ENCODE measurements around the gene LASP1NB.

LASP1NB gene

DNA sequence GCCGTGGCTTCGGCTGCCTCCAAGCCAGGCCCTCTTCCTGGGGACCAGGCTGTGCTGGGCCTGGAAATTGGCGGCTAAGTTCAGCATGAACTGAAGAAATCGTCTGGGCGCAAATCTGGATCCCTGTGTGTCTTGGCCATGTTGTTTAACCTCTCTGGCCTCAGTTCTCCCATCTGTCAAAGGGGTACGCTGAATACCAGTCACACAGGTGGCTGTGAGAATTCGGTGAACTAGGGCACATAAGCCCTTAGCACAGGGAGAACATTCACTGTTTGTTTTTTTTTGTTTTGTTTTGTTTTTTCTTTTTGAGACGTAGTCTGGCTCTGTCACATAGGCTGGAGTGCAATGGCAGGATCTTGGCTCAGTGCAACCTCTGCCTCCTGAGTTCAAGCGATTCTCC, 36.6 kb upstream of the LASP1NB start:
- Histone ChIP-seq H3K27me3 (ENCODE audit: control insufficient read depth in 4 of 4, insufficient read depth in 4 of 4, low read length in 3 of 4) (no peaks in the 10 kb centered on the region), H3K36me3 (ENCODE audit: control insufficient read depth in 4 of 4, insufficient read depth in 3 of 4, low read depth in 1 of 4, low read length in 3 of 4) (peaks cover 7 to 19% (median 14%) of the 10 kb centered on the region in 4 donors), H3K9me3 (ENCODE audit: control insufficient read depth in 4 of 4, low read length in 3 of 4) (no peaks in the 10 kb centered on the region), H3K9ac (ENCODE audit: low read depth in 1 of 2, low read length in 2 of 2) (no peak overlapping the region), H3K4me1 (ENCODE audit: control insufficient read depth in 4 of 4, insufficient read depth in 4 of 4, low read length in 3 of 4) (peaks cover 31 to 57% (median 47%) of the 10 kb centered on the region in 4 donors), H3K27ac (ENCODE audit: low read depth in 1 of 2, low read length in 2 of 2) (no peak overlapping the region), H3K4me3 (ENCODE audit: low read depth in 1 of 3, low read length in 3 of 3) (no peak overlapping the region)
- WGBS = 87% methylated on average over 9 of the region's 9 CpGs
- no peak for DNase-seq (ENCODE audit: low spot score)
- TF ChIP-seq RAD21 (IDR thresholded peaks at IDR 0.05) (no peak), HNF4G (IDR thresholded peaks at IDR 0.05) (no peak), FOXA1 (IDR thresholded peaks at IDR 0.05) (no peak), NR2F2 (IDR thresholded peaks at IDR 0.05) (no peak), EGR1 (IDR thresholded peaks at IDR 0.05; ENCODE audit: low read depth in 2 of 2) (no peak)
- TF ChIP-seq, protein P1, sequence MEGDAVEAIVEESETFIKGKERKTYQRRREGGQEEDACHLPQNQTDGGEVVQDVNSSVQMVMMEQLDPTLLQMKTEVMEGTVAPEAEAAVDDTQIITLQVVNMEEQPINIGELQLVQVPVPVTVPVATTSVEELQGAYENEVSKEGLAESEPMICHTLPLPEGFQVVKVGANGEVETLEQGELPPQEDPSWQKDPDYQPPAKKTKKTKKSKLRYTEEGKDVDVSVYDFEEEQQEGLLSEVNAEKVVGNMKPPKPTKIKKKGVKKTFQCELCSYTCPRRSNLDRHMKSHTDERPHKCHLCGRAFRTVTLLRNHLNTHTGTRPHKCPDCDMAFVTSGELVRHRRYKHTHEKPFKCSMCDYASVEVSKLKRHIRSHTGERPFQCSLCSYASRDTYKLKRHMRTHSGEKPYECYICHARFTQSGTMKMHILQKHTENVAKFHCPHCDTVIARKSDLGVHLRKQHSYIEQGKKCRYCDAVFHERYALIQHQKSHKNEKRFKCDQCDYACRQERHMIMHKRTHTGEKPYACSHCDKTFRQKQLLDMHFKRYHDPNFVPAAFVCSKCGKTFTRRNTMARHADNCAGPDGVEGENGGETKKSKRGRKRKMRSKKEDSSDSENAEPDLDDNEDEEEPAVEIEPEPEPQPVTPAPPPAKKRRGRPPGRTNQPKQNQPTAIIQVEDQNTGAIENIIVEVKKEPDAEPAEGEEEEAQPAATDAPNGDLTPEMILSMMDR (IDR thresholded peaks at IDR 0.05; ENCODE audit: low read depth, low read length, missing input control) = no peak
- TF ChIP-seq, protein P2, sequence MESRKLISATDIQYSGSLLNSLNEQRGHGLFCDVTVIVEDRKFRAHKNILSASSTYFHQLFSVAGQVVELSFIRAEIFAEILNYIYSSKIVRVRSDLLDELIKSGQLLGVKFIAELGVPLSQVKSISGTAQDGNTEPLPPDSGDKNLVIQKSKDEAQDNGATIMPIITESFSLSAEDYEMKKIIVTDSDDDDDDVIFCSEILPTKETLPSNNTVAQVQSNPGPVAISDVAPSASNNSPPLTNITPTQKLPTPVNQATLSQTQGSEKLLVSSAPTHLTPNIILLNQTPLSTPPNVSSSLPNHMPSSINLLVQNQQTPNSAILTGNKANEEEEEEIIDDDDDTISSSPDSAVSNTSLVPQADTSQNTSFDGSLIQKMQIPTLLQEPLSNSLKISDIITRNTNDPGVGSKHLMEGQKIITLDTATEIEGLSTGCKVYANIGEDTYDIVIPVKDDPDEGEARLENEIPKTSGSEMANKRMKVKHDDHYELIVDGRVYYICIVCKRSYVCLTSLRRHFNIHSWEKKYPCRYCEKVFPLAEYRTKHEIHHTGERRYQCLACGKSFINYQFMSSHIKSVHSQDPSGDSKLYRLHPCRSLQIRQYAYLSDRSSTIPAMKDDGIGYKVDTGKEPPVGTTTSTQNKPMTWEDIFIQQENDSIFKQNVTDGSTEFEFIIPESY (IDR thresholded peaks at IDR 0.05) = no peak
- TF ChIP-seq, protein P3, sequence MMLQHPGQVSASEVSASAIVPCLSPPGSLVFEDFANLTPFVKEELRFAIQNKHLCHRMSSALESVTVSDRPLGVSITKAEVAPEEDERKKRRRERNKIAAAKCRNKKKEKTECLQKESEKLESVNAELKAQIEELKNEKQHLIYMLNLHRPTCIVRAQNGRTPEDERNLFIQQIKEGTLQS (IDR thresholded peaks at IDR 0.05) = no peak

DNA sequence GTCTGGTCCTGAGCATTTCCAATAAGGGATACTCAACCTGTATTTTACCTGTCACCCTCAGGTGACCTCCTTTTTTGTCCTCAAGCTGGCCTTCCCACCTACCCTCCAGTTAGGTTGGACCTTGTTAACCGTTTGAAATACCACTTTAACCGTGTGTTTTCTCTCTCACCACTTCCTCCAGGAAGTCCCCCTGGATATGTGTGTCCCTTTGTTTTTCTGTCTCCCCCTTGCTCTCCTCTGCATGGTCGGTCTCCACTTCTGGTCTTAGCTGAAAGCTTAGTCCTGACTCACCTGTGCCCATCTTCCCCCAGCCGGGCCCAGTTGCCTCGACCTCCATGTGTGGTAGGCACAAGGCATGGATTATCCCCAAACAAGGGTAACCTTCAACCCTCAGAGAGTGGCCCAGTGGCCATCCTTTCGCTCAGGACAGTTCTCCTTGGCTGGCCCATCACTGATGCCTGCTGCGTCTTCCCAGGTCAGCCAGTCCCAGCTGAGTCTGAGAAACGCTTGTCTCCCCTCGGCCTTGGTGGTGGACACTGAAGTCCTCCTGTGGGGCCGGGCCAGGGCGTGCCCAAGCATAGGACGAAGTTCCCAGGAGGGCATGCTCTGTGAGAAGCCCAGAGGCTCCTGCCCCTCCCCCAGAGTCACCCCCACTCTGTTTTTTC, 35.5 kb upstream of the LASP1NB start:
- Histone ChIP-seq H3K9me3 (ENCODE audit: control insufficient read depth in 4 of 4, low read length in 3 of 4) (no peaks in the 10 kb centered on the region), H3K4me3 (ENCODE audit: low read depth in 1 of 3, low read length in 3 of 3) (no peak overlapping the region), H3K36me3 (ENCODE audit: control insufficient read depth in 4 of 4, insufficient read depth in 3 of 4, low read depth in 1 of 4, low read length in 3 of 4) (peaks cover 7 to 19% (median 14%) of the 10 kb centered on the region in 4 donors), H3K4me1 (ENCODE audit: control insufficient read depth in 4 of 4, insufficient read depth in 4 of 4, low read length in 3 of 4) (peaks cover 28 to 57% (median 45%) of the 10 kb centered on the region in 4 donors), H3K27ac (ENCODE audit: low read depth in 1 of 2, low read length in 2 of 2) (no peak overlapping the region), H3K27me3 (ENCODE audit: control insufficient read depth in 4 of 4, insufficient read depth in 4 of 4, low read length in 3 of 4) (no peaks in the 10 kb centered on the region), H3K9ac (ENCODE audit: low read depth in 1 of 2, low read length in 2 of 2) (no peak overlapping the region)
- TF ChIP-seq HNF4G (IDR thresholded peaks at IDR 0.05) = no peak
- no peak for TF ChIP-seq YY1 (IDR thresholded peaks at IDR 0.05)
- TF ChIP-seq, protein P4, sequence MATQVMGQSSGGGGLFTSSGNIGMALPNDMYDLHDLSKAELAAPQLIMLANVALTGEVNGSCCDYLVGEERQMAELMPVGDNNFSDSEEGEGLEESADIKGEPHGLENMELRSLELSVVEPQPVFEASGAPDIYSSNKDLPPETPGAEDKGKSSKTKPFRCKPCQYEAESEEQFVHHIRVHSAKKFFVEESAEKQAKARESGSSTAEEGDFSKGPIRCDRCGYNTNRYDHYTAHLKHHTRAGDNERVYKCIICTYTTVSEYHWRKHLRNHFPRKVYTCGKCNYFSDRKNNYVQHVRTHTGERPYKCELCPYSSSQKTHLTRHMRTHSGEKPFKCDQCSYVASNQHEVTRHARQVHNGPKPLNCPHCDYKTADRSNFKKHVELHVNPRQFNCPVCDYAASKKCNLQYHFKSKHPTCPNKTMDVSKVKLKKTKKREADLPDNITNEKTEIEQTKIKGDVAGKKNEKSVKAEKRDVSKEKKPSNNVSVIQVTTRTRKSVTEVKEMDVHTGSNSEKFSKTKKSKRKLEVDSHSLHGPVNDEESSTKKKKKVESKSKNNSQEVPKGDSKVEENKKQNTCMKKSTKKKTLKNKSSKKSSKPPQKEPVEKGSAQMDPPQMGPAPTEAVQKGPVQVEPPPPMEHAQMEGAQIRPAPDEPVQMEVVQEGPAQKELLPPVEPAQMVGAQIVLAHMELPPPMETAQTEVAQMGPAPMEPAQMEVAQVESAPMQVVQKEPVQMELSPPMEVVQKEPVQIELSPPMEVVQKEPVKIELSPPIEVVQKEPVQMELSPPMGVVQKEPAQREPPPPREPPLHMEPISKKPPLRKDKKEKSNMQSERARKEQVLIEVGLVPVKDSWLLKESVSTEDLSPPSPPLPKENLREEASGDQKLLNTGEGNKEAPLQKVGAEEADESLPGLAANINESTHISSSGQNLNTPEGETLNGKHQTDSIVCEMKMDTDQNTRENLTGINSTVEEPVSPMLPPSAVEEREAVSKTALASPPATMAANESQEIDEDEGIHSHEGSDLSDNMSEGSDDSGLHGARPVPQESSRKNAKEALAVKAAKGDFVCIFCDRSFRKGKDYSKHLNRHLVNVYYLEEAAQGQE (IDR thresholded peaks at IDR 0.05) = no peak
- no peak for TF ChIP-seq NR2F2 (IDR thresholded peaks at IDR 0.05)
- no peak for TF ChIP-seq FOXA2 (IDR thresholded peaks at IDR 0.05)
- TF ChIP-seq, protein P2 (IDR thresholded peaks at IDR 0.05) = no peak
- no peak for TF ChIP-seq JUND (IDR thresholded peaks at IDR 0.05)
- no peak for TF ChIP-seq EGR1 (IDR thresholded peaks at IDR 0.05; ENCODE audit: low read depth in 2 of 2)
- TF ChIP-seq RAD21 (IDR thresholded peaks at IDR 0.05) = no peak
- TF ChIP-seq, protein P5, sequence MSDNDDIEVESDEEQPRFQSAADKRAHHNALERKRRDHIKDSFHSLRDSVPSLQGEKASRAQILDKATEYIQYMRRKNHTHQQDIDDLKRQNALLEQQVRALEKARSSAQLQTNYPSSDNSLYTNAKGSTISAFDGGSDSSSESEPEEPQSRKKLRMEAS (IDR thresholded peaks at IDR 0.05) = no peak
- TF ChIP-seq GABPA (IDR thresholded peaks at IDR 0.05 in 1 of 2, conservative IDR thresholded peaks at IDR 0.05 in 1 of 2) = no peak
- TF ChIP-seq HNF4A (conservative IDR thresholded peaks at IDR 0.05) = no peak
- no peak for TF ChIP-seq SP1 (IDR thresholded peaks at IDR 0.05)
- no peak for DNase-seq (ENCODE audit: low spot score)
- WGBS = 86% methylated on average over 12 of the region's 12 CpGs
